HepG2 (cell line): ENCODE results near the gene HYAL2. TPM values are rescaled to one million over a fixed set of nuclear protein-coding genes. Genes with fewer than 3 reads are reported as not detected.

ENCODE experiments used
- AFF4 ChIP-seq: sonication (generic); formaldehyde crosslinking; IDR thresholded peaks from 2 replicates; pipeline ENCODE4 v1.4.0; 2020; ENCODE audit warnings: missing genetic modification reagents
- CENPT ChIP-seq: sonication (generic); formaldehyde crosslinking; IDR thresholded peaks from 2 replicates; pipeline ENCODE4 v1.8.0; 2022; ENCODE audit warnings: low read depth, mild to moderate bottlenecking, moderate library complexity, missing genetic modification reagents
- DR1 ChIP-seq: sonication (generic); formaldehyde crosslinking; IDR thresholded peaks from 2 replicates; pipeline ENCODE4 v1.8.0; 2021; ENCODE audit warnings: mild to moderate bottlenecking, missing genetic modification reagents, inconsistent platforms
- HHEX ChIP-seq: IDR thresholded peaks from 2 replicates; pipeline ENCODE4 v1.6.1; 2016; ENCODE audit warnings: control low read depth
- HMGXB3 ChIP-seq: sonication (generic); formaldehyde crosslinking; IDR thresholded peaks from 2 replicates; pipeline ENCODE4 v1.4.0; 2020; ENCODE audit warnings: missing genetic modification reagents, borderline replicate concordance
- POGK ChIP-seq: sonication (generic); formaldehyde crosslinking; conservative IDR thresholded peaks from 2 replicates; pipeline ENCODE4 v1.8.0; 2022; ENCODE audit warnings: mild to moderate bottlenecking, moderate library complexity, missing genetic modification reagents
- POLR2AphosphoS5 ChIP-seq: IDR thresholded peaks from 2 replicates; pipeline ENCODE4 v1.6.1; 2012; ENCODE audit warnings: low read depth, low read length
- POLR2G ChIP-seq: fragments of 200-400 bp; formaldehyde crosslinking; IDR thresholded peaks from 2 replicates; pipeline ENCODE4 v1.6.1; 2018; ENCODE audit warnings: mild to moderate bottlenecking, low read depth, low read length, moderate library complexity
- RARA ChIP-seq: IDR thresholded peaks from 2 replicates; pipeline ENCODE4 v1.6.1; 2016; ENCODE audit warnings: missing genetic modification reagents, missing compliant biosample characterization
- SIX4 ChIP-seq: sonication (generic); formaldehyde crosslinking; IDR thresholded peaks from 2 replicates; pipeline ENCODE4 v1.4.0; 2020; ENCODE audit warnings: missing genetic modification reagents
- SNAPC4 ChIP-seq: sonication (generic); formaldehyde crosslinking; IDR thresholded peaks from 2 replicates; pipeline ENCODE4 v1.4.0; 2020; ENCODE audit warnings: mild to moderate bottlenecking, missing genetic modification reagents
- SP140L ChIP-seq: sonication (generic); formaldehyde crosslinking; IDR thresholded peaks from 2 replicates; pipeline ENCODE4 v1.4.0; 2020; ENCODE audit warnings: missing genetic modification reagents, borderline replicate concordance
- TOE1 ChIP-seq: sonication (generic); formaldehyde crosslinking; IDR thresholded peaks from 2 replicates; pipeline ENCODE4 v1.4.0; 2020; ENCODE audit warnings: mild to moderate bottlenecking, missing genetic modification reagents
- polyA plus RNA-seq, 8 experiments: library from polyadenylated mRNA; depleted of rRNA in 3 of 8; stranded (reverse) in 7 of 8; unstranded in 1 of 8; fragments of >200 nt; fragmentation: Illumina TruSeq in 4 of 8; extraction: Trizol in 4 of 8; gene quantifications; 2 replicates each; pipeline versions ENCODE4 v1.2.1 to v1.2.3, GENCODE V29; 2011 to 2016; ENCODE audit warnings: low read depth in 4 of 8, missing spikeins in 1 of 8, mixed read lengths in 1 of 8; ENCODE audit not compliant: insufficient read depth in 1 of 8
- total RNA-seq, 5 experiments: library from RNA; depleted of rRNA; stranded (reverse); fragments of >200 nt; fragmentation: Illumina TruSeq; extraction: Trizol; gene quantifications; 2 replicates each; pipeline ENCODE4 v1.2.3, GENCODE V29; 2016; ENCODE audit warnings: low read depth in 1 of 5

HYAL2 gene
- total and polyA plus RNA-seq, 2 of the 13 experiments (the other 11 are each of a cell fraction or from before 2014, with no cell fraction given): 76.2 to 102 TPM

- TF ChIP-seq SNAPC4 (CRISPR knock-in tag) (no peak), HHEX (CRISPR knock-in tag) (no peak), TOE1 (peak; percentile 38; the same call in 1 of the 2 replicates), POLR2AphosphoS5 (peak; percentile 50), CENPT (CRISPR knock-in tag) (no peak), AFF4 (CRISPR knock-in tag) (no peak), POLR2G (peak; percentile 68), DR1 (peak; percentile 92), SIX4 (CRISPR knock-in tag) (no peak), HMGXB3 (CRISPR knock-in tag) (no peak), RARA (CRISPR knock-in tag) (peak; percentile 47), POGK (CRISPR knock-in tag) (no peak), SP140L (CRISPR knock-in tag) (no peak)
Measured at GRCh38 chr3:50321336-50322114, 1.0 kb downstream of the HYAL2 start (continued).
